Bronchial epithelial cell (primary cell): ENCODE results near the gene PEX26. TPM values are rescaled to one million over a fixed set of nuclear protein-coding genes. Genes with fewer than 3 reads are reported as not detected.

Source experiments
- DNase-seq: peaks from one replicate; pipeline ENCODE4 v3.0.0-alpha.2; 2010; ENCODE audit warnings: low read depth
- FAIRE-seq: peaks from 2 replicates; lab custom pipeline; 2011; peaks lifted over from hg19 to GRCh38; lab: Jason Lieb, UNC
- H3K27me3 ChIP-seq: 2 replicates; pipeline ENCODE4 v1.5.1; 2011; ENCODE audit warnings: low read length; ENCODE audit not compliant: control insufficient read depth, insufficient read depth
- H3K36me3 ChIP-seq: 2 replicates; pipeline ENCODE4 v1.5.1; 2011; ENCODE audit warnings: low read length; ENCODE audit not compliant: control insufficient read depth, insufficient read depth
- H3K4me3 ChIP-seq: 2 replicates; pipeline ENCODE4 v1.5.1; 2011; ENCODE audit warnings: mild to moderate bottlenecking, low read depth, low read length, control low read depth
- CTCF ChIP-seq: IDR thresholded peaks from 2 replicates; pipeline ENCODE4 v1.5.1; 2011; ENCODE audit warnings: mild to moderate bottlenecking, moderate library complexity, low read length, control low read depth, inconsistent platforms; ENCODE audit not compliant: insufficient read depth, severe bottlenecking
- total RNA-seq: library from RNA; depleted of rRNA; stranded (reverse); fragments of >200 nt; gene quantifications from 2 replicates; pipeline ENCODE4 v1.2.1, GENCODE V29; 2014

Gene PEX26
- total RNA-seq, 1 donor from 2014 or later = 11.8 TPM

DNA sequence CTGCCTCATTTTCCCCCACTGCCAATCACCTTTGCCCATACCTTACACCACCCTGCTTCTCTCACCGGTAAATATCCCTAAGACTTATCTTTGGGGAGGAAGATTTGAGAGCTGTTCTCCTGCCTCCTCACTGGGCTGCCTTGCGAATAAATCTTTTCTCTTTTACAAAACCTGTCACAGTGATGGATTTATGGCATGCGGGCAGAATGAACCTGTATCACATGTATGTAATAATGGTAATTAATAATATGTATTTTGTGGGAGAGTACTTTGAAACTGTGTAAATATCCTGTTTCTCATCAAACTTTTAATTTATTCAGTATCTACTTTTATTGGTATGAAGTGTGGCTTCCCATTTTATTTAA, 68.6 kb downstream of the PEX26 start:
- Histone ChIP-seq H3K4me3 (no peak overlapping the region), H3K36me3 (no peaks in the 10 kb centered on the region), H3K27me3 (no peaks in the 10 kb centered on the region)
- DNase-seq (no peak), FAIRE-seq (no peak)
- TF ChIP-seq CTCF = no peak

DNA sequence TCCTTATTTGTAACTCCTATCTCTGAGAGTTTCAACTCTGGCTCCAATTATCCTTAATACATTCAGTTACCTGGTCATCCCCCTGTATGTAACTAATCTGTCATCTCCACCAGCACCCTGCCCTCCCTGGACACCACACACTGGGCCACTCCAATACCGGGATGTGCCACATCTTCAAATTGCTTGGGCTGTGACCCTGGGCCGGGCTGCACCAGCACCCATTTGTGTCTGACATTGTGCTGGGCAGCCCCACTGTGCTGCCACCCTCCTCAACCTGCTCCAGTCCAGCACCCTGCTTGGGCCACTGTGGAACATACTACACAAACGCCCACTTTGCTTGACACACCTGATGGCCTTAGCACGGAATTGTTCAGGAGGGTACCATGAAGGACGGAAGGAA, 70.0 kb downstream of the PEX26 start:
- Histone ChIP-seq H3K4me3 (no peak overlapping the region), H3K36me3 (no peaks in the 10 kb centered on the region), H3K27me3 (no peaks in the 10 kb centered on the region)
- FAIRE-seq (no peak), DNase-seq (no peak)
- TF ChIP-seq CTCF = no peak

DNA sequence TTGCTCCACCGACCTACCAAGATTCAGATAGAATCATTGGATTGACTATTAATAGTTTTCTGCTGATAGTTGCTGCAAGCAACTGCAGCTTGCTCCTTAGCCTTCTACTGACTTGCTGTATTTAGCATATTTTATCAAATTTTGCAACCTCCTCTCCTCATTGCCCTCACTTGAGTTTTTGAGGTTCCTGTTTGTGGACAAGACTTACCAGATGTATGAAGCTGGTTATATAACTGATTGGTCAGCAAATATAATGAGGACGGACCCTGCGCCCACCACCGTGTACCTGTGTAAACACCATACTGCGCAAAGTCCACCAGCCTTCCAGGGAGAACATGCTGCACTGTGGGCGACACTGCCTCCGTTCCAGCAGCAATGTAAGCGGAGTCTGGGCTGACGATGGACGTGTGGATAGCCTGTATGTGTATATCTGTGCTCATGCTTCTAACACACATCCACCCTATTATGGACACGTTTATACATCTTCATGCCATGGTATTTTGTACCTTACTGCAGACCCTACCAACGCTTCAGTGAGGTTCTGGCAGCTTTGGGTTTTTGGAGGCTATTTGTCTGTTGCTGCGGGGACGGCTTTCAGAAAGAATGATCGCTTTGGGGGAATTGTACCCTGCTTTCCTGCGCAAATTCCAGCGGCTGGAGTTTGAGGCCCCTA, 70.6 kb downstream of the PEX26 start:
- peak; percentile 18 for FAIRE-seq
- no peak for TF ChIP-seq CTCF
- DNase-seq = no peak
- no peaks in the 10 kb centered on the region for H3K27me3 ChIP-seq
- H3K36me3 ChIP-seq = no peaks in the 10 kb centered on the region
- no peak overlapping the region for H3K4me3 ChIP-seq

DNA sequence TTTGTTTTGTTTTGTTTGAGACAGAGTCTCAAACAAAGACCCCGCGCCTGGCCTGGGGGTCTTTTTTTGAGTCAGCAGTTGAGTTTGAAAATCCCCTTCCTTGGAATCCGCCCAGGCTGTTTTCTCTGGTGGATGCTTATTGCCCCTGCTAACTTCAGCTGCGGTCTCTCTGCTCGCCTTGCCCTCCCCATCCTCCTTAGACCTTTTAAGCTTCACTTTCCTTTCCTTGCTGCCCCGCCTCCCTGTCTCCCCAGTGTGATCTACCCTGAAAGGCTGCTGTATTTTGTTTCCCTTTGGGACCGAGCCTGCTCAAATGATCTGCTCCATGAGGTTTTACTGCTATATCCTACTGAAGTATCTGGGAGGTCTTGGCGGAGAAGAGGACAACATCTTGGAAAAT, 74.7 kb downstream of the PEX26 start:
- Histone ChIP-seq H3K4me3 (no peak overlapping the region), H3K27me3 (no peaks in the 10 kb centered on the region), H3K36me3 (no peaks in the 10 kb centered on the region)
- no peak for TF ChIP-seq CTCF
- no peak for FAIRE-seq
- no peak for DNase-seq

- DNase-seq (no peak), FAIRE-seq (no peak)
- no peak for TF ChIP-seq CTCF
- H3K4me3 ChIP-seq = no peak overlapping the region
- H3K36me3 ChIP-seq = no peaks in the 10 kb centered on the region
- H3K27me3 ChIP-seq = no peaks in the 10 kb centered on the region
Observed at GRCh38 chr22:18154821-18155390, 77.1 kb downstream of the PEX26 start.

Other genes with a start within 250 kb of the PEX26 start
- gene MICAL3, start 53.4 kb upstream of the PEX26 start, total RNA-seq = 13.4 and 13.6 TPM in 2 replicates
- gene TUBA8, start 32.8 kb downstream of the PEX26 start, total RNA-seq = 0.13 and 0.26 TPM in 2 replicates
- gene USP18, start 72.2 kb downstream of the PEX26 start, total RNA-seq = 3.3 and 3.7 TPM in 2 replicates